ENCODE data around the gene MFGE8.

Gene MFGE8

DNA sequence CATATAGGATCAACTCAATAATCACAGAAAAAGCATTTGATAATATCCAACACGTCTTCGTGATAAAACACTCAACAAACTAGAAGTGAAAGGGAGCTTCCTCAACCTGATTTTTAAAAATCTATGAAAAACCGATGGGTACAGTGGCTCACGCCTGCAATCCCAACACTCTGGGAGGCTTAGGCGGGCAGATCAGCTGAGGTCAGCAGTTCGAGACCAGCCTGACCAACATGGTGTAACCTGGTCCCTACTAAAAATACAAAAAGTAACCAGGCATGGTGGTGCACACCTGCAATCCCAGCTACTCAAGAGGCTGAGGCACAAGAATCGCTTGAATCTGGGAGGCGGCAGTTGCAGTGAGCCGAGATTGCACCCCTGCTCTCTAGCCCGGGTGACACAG is 2.2 kb upstream of the MFGE8 start:
- no peak for DNase-seq (ENCODE audit: extremely low spot score)
- CTCF ChIA-PET, result interaction anchor here (0.6 to 2.7 kb wide), 2 partner anchors 10 to 20 kb away, joined by 3 to 10 read pairs; no protein-coding TSS in a partner anchor
- POLR2A ChIA-PET, result no interaction called here
- TF ChIP-seq SUZ12 (IDR thresholded peaks at IDR 0.05) (no peak), SP1 (IDR thresholded peaks at IDR 0.05) (no peak), LEF1 (IDR thresholded peaks at IDR 0.05; ENCODE audit: borderline replicate concordance) (no peak), BHLHE40 (IDR thresholded peaks at IDR 0.05; ENCODE audit: borderline replicate concordance) (no peak), ARNT (IDR thresholded peaks at IDR 0.05) (no peak), ELF4 (IDR thresholded peaks at IDR 0.05) (no peak), FOXM1 (IDR thresholded peaks at IDR 0.05; ENCODE audit: borderline replicate concordance) (no peak), FOXK2 (IDR thresholded peaks at IDR 0.05) (no peak), FOXA1 (IDR thresholded peaks at IDR 0.05) (no peak), TARDBP (IDR thresholded peaks at IDR 0.05) (no peak), ZNF384 (IDR thresholded peaks at IDR 0.05) (no peak), CTBP1 (IDR thresholded peaks at IDR 0.05; ENCODE audit: borderline replicate concordance) (no peak), NFRKB (IDR thresholded peaks at IDR 0.05) (no peak), HDGF (IDR thresholded peaks at IDR 0.05; ENCODE audit: borderline replicate concordance) (no peak), L3MBTL2 (conservative IDR thresholded peaks at IDR 0.05) (no peak), PKNOX1 (IDR thresholded peaks at IDR 0.05) (no peak)

DNA sequence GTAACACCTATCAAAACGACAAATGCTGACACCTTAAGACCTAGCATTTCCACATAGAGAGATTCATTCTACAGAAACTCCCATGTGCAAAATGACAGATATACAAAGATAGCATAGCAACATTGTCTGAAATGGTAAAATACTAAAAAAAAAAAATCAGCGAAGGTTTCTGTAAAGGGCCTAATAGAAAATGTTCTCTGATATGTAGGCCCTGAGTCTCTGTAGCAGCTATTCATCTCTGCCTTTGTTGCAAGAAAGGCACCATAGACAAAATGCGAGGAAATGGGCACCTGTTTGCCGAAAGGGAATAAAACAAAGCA is 631 bp upstream of the MFGE8 start:
- no peak for TF ChIP-seq ELF4 (IDR thresholded peaks at IDR 0.05)
- TF ChIP-seq HDGF (IDR thresholded peaks at IDR 0.05; ENCODE audit: borderline replicate concordance), result no peak
- TF ChIP-seq LEF1 (IDR thresholded peaks at IDR 0.05; ENCODE audit: borderline replicate concordance), result no peak
- no peak for TF ChIP-seq PKNOX1 (IDR thresholded peaks at IDR 0.05)
- TF ChIP-seq FOXA1 (IDR thresholded peaks at IDR 0.05), result no peak
- TF ChIP-seq CTBP1 (IDR thresholded peaks at IDR 0.05; ENCODE audit: borderline replicate concordance), result no peak
- TF ChIP-seq ZNF384 (IDR thresholded peaks at IDR 0.05), result no peak
- TF ChIP-seq BHLHE40 (IDR thresholded peaks at IDR 0.05; ENCODE audit: borderline replicate concordance), result no peak
- TF ChIP-seq TARDBP (IDR thresholded peaks at IDR 0.05), result no peak
- TF ChIP-seq FOXK2 (IDR thresholded peaks at IDR 0.05), result no peak
- no peak for TF ChIP-seq SP1 (IDR thresholded peaks at IDR 0.05)
- TF ChIP-seq ARNT (IDR thresholded peaks at IDR 0.05), result no peak
- no peak for TF ChIP-seq FOXM1 (IDR thresholded peaks at IDR 0.05; ENCODE audit: borderline replicate concordance)
- TF ChIP-seq NFRKB (IDR thresholded peaks at IDR 0.05), result no peak
- no peak for TF ChIP-seq SUZ12 (IDR thresholded peaks at IDR 0.05)
- no peak for TF ChIP-seq L3MBTL2 (conservative IDR thresholded peaks at IDR 0.05)
- DNase-seq (ENCODE audit: extremely low spot score), result no peak
- POLR2A ChIA-PET, result interaction anchor here (0.8 to 1.5 kb wide), 2 partner anchors 9 to 12 kb away, joined by 3 to 4 read pairs; no protein-coding TSS in a partner anchor
- CTCF ChIA-PET, result interaction anchor here (2.7 kb wide), 1 partner anchor 9 kb away, joined by 10 read pairs; no protein-coding TSS in a partner anchor

DNA sequence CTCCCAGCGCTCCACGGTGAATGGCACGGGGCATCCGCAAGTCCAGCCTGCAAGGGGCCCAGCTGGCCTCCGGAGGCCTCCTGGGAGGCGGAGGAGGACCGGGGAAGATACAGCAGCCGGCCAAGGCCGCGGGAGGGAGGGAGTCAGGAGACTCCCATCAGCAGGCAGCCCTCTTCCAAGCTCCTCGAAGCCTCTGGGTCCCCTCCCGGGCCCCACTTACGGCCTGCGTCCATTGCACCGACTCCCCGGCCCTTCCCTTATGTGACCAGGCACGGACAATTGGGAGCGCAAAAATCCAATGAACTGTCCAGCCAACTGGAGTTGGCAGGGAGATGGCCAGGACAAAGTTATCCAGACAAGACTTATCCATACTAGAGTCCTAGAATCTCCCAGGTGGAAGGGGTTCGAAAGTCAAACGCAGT is 668 bp downstream of the MFGE8 start:
- POLR2A ChIA-PET, result interaction anchor here (1.3 to 1.4 kb wide), 3 partner anchors 16 to 99 kb away, joined by 3 to 9 read pairs (median 3); no protein-coding TSS in a partner anchor
- TF ChIP-seq ZNF384 (IDR thresholded peaks at IDR 0.05) (no peak), L3MBTL2 (conservative IDR thresholded peaks at IDR 0.05) (0 out of 2 replicates have a peak, but pooled peaks have one; percentile 9)
- DNase-seq (ENCODE audit: extremely low spot score), result no peak
- CTCF ChIA-PET, result interaction anchor here (1.1 kb wide), 2 partner anchors 34 to 265 kb away, joined by 3 read pairs; no protein-coding TSS in a partner anchor

DNA sequence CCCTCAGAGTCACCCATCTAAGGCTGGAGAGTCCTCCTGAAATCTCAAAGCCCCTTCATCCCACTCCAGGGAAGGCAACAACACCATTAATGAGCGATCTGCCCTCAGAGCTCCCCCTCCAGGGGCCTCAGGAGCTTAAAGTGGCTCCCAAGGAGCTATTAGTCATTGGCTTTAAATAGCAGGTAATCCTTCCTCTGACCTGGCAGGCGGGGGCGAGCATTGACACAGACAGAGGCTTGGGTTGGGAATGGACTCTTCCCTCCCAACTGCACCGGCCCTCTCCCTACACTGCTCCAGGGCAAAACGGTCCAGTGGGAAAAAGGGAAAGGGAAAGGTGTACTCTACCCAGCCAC is 1.4 kb downstream of the MFGE8 start:
- DNase-seq (ENCODE audit: extremely low spot score), result peak; percentile 39
- TF ChIP-seq BHLHE40 (IDR thresholded peaks at IDR 0.05; ENCODE audit: borderline replicate concordance), result no peak
- no peak for TF ChIP-seq HDGF (IDR thresholded peaks at IDR 0.05; ENCODE audit: borderline replicate concordance)
- TF ChIP-seq SP1 (IDR thresholded peaks at IDR 0.05), result no peak
- TF ChIP-seq ARNT (IDR thresholded peaks at IDR 0.05), result no peak
- no peak for TF ChIP-seq CTBP1 (IDR thresholded peaks at IDR 0.05; ENCODE audit: borderline replicate concordance)
- no peak for TF ChIP-seq NFRKB (IDR thresholded peaks at IDR 0.05)
- TF ChIP-seq L3MBTL2 (conservative IDR thresholded peaks at IDR 0.05), result no peak
- no peak for TF ChIP-seq FOXK2 (IDR thresholded peaks at IDR 0.05)
- no peak for TF ChIP-seq LEF1 (IDR thresholded peaks at IDR 0.05; ENCODE audit: borderline replicate concordance)
- TF ChIP-seq ELF4 (IDR thresholded peaks at IDR 0.05), result no peak
- CTCF ChIA-PET, result interaction anchor here (0.6 to 1.1 kb wide), 5 partner anchors 9 to 266 kb away, joined by 3 to 4 read pairs (median 3); no protein-coding TSS in a partner anchor
- POLR2A ChIA-PET, result interaction anchor here (0.5 to 1.4 kb wide), 6 partner anchors 9 to 100 kb away, joined by 3 to 9 read pairs (median 3); no protein-coding TSS in a partner anchor

DNA sequence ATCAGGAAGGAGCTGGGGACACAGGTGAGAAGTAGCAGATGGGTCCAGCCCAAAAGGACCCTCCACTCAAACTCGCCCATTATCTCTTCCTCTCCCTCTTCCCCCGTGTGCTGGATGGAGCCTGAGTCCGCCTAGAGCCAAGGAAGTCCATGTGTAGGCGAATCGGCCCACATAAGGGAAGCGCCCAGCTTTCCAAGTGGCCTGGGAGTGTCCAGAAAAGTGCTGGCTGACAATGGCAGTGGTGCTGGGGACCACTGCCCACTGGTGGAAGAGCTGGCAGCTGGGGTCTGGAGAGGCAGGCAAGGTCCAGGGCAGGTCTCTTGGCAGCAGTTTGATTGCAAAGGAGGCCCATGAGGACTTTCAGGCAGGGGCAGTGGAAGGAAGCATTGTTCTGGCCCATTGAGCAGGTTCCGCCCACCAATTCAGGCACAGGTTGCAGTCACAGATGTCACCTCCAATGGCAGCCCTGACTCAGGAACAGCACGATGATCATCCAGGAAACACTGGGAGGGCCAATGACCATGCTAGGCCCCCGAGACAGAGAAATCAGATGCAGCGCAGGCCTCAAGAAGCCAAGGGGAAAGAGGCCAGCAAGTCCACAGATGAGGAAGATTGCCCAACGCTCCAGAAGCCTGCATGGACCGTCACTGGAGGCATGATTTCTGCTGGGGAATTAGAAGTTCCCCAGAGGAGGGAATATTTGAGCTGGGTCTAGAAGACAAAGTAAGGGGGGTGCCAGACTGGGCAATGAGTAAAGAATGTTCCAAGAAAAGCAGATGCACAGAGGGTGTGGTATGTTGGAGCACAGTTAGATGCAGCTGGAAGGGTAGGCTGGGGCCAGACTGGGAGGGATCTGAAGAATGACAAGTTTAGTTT is 3.0 kb downstream of the MFGE8 start:
- ChIA-PET POLR2A (no interaction called here), CTCF (interaction anchor here (1.0 to 1.1 kb wide), 2 partner anchors 13 to 84 kb away, joined by 3 to 4 read pairs; no protein-coding TSS in a partner anchor)
- TF ChIP-seq FOXM1 (IDR thresholded peaks at IDR 0.05; ENCODE audit: borderline replicate concordance) (no peak), FOXK2 (IDR thresholded peaks at IDR 0.05) (no peak), NFRKB (IDR thresholded peaks at IDR 0.05) (no peak), HDGF (IDR thresholded peaks at IDR 0.05; ENCODE audit: borderline replicate concordance) (no peak), BHLHE40 (IDR thresholded peaks at IDR 0.05; ENCODE audit: borderline replicate concordance) (no peak), ELF4 (IDR thresholded peaks at IDR 0.05) (no peak), TARDBP (IDR thresholded peaks at IDR 0.05) (no peak)
- DNase-seq (ENCODE audit: extremely low spot score), result no peak
